GM21423 (cell line): Measurements from ENCODE around the gene ABTB2.

Source experiments
- ATAC-seq: cut with Tn5 transposase; IDR thresholded peaks from one replicate; pipeline ENCODE4 v1.9.1; 2021; ENCODE audit warnings: mild to moderate bottlenecking, moderate library complexity; ENCODE audit not compliant: unreplicated experiment

The ABTB2 gene

DNA sequence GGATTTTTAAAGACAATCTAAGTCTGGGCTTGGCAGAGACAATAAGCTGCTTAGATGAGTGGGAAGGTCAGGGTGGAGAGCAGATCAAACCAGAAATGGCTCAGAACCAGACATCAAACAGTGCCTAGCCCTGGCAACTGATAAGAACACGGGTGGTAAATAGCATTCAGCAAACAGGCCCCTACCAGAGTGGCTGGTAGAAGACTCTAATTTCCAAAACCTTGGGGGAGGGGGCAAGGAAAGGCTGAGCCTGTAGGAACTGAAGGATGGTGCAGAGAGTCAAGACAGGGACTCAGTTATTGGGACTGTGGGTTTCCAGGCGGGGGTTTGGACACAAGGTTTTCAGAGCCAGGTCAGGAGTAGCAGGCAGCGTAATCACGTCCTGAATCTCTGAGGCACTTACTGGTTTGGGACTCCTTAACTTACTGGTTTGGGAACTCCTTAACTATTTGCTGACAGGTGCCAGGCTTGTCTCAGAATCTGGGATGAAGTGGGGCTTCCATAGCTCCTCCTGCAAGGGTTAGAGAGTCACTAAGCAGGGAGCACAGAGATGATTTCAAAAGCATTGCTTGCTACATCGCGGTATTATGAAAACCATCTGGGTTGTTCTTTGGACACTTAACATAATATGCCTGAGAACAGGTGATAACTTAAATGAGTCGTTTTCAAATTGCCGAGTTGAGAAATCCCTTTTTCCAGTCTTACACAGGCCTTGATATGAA lies 5.7 kb upstream of the ABTB2 start:
- no peak for ATAC-seq

DNA sequence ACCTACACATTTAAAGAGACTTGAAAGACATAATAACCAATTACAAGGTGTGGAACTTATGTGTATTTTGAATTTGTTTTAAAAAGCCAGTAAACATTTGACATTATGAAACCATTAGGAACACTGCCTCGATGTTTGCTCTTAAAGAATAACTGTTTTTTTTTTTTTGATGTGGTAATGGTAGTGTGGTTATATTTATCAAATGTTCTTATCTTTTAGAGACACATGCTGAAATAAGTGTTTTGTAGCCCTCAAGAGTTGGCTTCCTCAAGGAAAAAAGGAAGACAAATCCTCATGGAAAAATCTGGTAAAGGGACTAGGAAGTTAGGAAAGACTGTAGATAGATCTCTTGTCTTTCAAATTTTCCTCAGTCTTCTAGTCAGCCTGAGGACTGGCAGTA lies 2.2 kb upstream of the ABTB2 start:
- no peak for ATAC-seq

DNA sequence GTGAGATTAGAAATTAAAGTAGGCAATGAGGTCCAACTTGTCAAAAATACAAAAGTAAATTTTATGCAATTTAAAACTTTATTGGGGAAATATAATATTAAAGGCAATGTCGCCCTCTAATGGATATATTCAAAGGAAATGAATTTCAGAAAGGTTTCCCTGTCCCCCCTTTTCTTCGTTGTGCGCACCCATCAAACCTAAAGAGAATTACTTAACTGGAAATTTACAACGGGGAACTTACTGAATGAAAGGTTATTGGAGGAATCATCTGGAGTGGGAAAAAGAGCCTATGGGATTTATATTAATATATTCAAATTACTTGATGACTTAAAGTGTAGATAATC lies 1.7 kb upstream of the ABTB2 start:
- ATAC-seq, result no peak

DNA sequence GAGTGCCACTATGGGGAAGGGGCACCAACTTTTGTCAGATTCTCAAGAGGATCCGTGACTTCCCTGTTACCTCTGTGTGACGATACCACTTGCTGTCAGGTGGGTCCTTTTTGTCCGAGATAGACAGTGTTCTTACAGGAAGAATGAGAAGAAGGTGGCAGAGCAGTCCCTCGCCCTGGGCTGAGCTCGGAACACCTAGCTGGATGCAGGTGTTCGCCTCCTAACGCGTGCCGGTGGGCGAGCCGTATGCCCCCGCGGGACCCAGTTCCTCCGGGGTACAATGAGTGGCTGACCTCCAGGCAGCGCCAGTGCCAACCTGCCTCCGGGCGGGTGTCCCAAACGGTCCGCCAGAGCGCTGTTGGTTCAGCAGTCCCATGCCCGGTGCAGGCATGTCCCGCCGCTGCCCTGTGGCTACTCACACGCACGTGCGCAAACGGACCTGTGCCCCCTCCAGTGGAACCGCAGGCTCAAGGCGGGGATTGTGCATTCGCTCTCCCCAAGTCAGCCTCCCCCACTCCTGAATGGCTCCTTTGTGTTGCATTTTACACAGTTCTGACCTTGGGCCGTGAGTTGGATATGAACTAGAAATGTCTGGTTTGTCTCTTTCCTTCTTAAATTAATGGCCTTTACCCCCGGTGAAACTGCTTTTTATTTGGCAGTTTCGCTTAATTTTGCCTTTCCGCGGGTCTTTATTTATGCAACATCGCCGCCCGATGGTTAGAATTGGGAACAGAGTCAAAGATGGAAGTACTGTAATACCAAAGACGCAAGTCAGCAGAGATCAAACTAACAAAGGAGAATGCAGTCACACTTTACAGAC lies 1.1 kb upstream of the ABTB2 start:
- ATAC-seq, result no peak

DNA sequence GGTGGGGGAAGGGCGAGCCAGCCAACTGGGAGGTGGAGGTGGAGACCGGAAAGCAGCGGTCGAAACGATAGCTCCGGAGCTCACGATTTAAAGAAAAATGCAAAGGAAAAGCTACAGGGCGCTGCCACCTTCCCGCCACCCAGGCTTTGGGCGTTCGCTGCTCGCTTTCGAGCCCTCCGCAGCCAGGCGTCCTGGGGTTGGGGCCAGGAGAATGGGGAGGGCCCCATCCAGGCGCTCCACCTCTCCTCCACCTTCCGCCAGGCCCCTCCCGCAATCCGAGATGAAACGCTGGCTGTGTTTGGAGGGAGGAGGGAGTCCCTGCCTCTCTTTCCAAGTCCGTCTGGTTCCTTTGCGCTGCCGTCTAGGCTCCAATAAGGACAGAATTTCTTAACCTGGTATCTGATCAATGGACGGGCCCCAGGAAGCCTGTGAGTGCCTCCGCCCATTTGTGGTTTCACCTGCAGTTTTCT lies 483 bp upstream of the ABTB2 start:
- ATAC-seq, result no peak

DNA sequence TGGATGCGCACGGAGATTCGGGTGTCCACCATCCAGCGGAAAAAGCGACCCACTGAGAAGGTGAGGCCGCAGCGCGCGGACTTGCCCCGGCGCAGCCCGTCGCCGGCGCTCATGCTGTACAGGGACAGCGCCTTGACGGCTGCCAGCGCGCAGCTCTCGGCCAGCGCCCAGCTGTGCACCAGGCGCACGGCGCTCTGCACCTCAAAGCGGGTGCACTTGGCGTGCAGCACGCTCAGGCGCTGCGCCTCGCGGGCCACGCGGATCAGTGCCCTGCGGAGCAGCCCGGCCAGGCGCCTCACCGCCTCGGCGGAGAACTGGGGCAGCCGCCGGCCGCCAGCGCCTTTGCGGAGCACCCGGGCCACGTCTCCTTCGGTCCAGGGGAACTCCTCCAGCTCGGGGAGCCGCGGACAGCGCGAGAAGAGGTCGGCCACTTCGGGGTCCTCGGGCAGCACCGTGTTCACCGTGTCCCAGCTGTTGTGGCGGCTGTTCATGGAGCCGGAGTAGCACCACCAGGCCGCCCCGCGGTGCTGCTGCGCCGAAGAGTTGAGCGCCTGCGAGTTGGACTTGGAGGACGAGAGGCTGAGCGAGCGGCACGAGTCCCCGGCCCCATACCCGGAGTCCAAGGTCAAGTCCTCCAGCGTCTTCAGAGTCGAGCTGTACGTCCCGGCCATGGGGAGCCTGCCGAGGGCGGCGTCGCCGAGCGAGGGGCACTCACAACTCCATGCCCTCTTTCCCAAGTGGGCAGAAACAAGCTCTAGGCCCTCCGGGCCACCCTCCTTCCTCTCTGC lies 703 bp downstream of the ABTB2 start:
- peak; percentile 23 for ATAC-seq

DNA sequence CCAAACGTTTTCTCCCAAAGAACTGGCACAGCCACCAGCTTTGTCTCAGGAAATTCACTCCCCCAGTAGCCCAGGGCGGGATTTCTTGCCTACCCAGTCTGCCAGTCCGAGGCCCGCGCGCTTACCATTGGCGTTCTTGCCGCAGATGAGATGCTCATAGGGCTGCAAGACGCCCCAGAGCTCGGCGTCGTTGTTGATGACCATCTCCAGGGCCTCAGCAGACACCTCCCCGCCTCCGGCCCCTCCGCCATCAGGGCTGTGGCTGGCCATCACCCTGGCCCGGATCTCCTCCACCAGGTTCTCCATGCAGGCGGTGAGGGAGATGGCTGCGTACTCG lies 1.3 kb downstream of the ABTB2 start:
- ATAC-seq, result no peak

DNA sequence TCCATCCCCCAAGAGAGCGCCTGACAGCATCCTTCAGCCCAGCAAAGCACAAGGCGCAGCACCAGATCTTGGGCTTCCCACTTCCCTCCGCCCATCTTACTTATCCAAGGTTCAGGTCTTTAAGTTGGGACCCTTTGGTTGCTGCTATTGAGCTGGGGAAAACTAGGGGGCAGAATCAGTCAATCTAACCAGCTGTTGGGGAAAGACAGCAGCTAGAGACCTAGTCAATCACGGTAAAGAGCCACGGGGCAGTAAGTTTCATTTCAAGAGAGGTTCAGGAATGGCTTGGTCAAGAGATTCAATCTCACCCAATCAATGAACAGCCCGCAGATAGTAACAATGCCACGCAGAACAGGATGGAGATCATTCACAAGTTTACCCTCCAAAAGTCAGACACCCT lies 1.7 kb downstream of the ABTB2 start:
- no peak for ATAC-seq

DNA sequence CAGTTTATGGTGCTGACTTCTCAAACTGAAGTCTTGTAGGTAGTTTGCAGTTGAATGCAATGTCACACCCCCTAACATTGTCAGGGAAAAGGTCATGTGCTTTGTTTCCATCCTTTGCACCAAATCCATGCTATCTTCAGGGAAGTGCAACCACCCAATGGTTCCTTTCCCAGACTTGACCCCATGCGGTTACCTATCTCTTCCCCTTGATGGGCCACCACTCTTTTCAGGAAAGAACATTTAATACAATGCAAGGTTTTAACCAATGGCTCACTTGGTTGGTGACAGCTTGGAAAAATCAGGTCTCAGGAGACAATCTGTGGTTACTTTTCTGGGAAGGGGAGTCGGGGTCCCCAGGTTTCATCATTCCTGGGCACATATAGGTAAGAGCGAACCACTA lies 2.1 kb downstream of the ABTB2 start:
- ATAC-seq, result no peak

DNA sequence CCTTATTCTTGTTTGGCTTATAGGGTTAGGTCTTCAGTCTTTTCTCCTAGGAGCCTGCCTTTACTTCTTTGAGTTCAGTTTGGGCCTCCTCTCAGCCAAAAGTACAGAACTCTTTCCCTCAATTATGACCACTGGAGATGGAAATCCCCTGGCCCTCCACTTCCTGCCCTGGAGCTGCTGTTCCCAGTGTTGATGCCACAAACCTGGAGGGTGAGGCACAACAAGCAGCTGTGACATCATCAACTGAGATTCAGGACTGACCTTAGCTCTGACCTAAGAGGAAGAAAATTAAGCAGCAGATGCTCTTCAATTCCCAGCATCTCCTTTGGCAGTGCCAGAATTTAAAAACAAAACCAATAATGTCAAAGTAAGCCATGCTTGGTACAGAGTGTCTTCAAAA lies 3.0 kb downstream of the ABTB2 start:
- no peak for ATAC-seq

DNA sequence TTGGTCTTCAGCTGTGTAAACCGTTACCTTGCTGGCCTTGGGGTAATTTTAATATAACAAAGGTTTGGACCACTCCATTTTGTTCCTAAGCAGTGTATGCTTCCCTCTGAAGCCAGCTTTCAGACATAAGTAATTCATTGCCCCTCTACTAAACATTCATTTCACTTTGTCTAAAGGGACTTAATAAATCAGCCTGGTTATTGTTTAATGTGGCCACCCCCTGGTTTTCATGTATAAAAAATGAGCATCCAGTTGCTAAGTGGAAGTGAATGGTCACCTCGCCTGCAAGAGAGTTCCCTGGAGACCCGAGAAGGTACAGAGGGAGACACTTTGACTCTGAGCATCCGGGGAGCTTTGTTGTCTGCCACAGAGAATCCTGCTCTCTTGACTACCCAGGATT lies 3.9 kb downstream of the ABTB2 start:
- no peak for ATAC-seq

DNA sequence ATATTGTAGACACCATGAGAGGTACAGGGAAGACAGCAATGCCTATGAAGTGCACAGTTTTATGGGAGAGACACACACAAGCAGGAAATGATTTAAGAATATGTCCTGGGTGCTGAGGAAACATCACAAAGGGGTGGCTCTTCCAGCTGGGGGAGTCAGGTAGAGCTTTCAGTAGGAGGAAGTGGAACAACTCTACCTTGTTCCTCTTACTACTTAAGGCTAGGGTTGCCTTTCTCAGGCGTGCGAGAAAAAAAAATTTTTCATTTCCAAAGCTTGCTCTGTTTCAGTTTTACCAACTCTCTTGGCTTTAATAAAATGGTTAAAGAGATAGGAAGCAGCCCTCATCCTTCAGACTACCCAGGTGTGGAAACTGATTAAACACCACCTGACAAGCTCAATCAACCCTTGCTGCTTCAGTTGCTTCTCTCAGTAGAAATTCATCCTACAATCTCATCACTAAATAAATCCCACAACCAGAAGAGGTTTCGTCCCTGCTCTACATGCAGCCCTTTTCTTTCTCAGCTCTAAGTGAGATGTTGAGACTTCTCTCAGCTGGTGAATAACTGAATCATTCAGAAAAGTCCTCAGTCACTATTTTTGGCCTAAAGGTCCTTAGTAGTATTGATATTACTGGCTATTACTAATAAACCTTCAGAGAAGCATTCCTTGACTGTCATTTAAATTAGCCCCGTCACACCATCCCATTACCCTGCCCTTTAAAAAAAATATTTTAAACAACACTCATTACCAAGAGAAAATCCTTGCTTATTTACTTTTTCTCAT lies 5.9 kb downstream of the ABTB2 start:
- peak; percentile 44 for ATAC-seq

DNA sequence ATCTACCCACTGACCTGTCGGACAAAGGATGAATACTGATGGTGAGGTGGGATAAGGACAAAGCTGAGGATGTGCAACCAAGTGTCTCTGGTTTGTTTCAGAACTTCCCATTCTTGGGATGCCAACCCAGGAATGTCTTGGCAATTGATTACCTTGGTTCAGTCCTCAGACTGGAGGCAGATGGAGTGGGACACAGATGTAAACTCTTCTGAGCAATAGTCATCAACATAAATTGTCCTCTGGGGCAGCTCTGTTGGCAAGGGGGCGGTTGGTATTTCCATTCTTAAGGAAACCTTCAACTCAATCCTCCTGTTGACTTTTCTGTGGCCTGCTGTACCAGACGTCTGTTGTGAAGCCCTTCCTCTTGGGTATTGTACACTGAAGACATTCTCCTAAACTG lies 6.8 kb downstream of the ABTB2 start:
- ATAC-seq, result no peak

DNA sequence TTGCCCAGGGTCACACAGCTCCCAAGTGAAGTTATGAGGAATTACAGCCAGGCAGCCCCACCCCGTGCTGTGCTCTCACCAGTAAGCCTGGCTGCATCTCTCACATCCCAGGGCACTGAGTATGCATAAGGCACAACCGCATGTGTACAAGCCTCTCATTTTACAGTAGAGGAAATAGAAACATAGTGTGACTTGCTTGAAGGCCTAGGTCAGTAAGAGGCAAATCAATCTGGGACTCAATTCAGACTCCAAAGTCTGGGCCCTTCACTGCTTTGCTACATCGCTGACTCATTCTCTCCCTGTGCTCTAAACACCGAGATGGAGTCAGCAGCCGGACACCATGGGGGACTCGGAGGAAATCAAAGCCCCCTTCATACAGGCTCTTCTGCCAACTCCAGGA lies 7.9 kb downstream of the ABTB2 start:
- ATAC-seq, result no peak

DNA sequence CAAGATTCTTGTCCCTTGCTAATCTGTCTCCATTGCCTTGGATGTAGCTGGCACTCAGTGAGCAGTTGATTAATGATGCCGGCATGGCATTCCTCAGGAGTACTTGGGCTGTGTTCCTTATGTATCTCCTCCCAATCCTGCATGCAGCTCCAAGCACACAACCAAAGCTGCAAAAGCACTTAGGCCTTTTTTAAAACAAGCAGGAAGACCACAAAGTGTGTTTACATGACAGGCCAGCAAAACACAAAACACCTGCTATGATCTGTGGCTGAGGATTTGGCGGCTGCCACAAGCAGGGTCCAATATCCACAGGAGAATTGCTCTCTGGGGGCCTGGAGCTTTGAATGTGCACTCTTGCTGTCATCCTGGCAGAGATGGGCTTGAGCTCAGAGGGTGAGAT lies 8.9 kb downstream of the ABTB2 start:
- ATAC-seq, result no peak

DNA sequence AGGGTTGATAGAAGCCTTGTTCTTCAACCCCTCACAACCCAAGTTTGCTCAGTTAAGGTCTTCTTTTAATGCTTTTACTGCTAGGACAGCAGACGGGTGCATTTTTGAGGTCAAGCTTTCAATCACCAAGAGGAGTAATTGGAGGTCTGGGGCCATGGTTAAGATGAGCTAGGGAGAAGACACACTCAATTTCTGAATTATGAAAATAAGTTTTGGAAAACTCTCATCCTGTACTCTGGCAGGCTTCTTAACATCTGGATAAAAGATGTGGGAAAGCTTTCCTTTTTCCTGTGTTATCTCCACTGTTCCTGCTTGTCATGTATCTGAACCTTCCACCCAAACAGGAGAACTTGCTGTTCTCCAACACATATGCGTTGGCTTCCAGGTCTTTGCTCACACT lies 9.7 kb downstream of the ABTB2 start:
- no peak for ATAC-seq

DNA sequence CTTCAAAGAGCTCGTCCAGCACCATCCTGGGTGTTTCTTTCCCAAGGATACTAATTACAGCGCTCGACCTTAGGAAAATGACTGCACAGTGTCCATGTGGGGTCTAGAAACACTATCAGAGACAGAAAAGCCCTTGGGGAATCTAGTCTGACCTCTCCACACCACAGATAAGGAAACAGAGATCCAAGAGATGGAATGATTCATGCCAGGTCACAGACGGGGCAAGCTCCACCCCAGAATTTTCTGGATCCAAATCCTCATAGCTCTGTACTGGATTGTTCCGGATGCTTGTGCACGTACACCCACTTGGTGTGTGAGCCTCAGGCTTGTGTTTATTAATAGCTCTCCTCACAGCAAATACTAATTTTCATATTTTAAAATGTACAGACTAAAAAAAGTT lies 11.3 kb downstream of the ABTB2 start:
- no peak for ATAC-seq

DNA sequence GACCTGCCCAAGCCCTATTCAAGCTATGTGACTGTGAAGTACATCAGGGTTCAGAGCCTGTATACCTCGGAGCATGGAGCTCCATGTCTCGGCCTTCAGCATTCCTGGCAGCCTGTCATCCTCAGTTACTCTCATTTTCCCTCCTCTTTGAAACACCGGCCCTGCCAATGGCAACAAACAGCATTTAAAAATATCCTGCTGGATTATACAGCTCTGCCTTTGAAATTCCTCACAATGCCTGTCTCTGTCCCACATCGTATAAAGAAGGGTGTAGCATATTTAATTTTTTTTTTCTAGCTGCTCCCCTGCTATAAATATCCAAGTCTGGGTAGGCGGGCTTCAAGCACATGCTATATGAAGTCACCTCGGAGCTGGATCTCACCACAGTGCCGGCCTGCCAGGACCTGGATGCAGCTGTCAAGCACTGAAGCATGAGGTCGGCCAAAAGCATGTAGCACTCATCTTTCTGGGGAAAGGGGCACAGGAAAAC lies 11.8 kb downstream of the ABTB2 start:
- ATAC-seq, result no peak

DNA sequence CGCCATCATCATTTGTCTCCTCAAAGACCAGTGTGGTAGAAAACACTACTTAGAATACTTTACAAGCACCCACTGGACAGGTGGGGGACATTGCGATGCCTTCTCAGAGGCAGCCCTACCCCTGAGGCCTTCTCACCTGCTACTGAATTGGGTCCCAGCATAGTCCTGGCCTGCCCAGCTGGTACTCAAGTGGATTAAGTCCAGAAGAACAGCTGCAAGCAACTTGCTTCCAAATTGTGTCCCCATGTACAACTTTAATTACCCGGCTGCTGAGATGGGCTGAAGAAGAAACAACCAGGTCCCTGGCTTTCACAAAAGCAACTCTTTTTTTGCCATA lies 12.3 kb downstream of the ABTB2 start:
- no peak for ATAC-seq

DNA sequence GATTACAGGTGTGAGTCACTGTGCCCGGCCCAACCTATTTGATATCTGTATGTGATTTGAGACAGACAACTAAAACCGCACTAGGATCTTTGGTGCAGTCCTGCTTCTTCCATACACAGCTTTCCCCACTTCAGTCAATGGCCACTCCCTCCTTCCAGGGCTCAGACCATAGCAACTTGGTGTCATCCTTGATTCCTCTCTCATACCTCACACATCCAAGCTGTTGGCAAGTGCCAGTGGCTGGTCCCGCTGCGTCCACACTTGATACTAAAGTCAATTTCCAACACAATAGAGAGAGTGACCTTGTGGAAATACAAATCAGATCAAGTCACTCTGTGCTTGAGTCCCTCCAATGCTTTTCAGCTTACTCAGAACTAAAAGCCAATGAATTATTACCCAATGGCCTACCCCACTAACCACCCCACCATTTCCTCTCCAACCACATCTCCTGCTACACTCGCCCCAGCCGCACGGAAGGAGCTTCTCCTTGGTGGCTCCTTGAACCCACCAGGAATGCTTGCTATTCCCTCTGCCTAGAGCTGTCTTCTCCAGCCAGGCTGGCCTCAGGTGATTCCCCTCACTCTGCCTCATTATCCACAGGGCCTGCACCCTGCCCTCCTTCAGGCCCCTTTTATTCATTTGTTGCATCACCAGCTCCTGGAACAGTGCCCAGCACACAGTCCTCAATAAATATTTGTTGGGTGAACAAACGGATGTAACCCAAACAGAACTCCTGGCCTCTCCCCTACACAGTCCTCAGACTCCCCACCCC lies 12.9 kb downstream of the ABTB2 start:
- peak; percentile 79 for ATAC-seq
